Naive B cell (primary cell): ENCODE measurements around the gene WDR31. TPM values are rescaled to one million over a fixed set of nuclear protein-coding genes. Genes with fewer than 3 reads are reported as not detected.
"Not testable (repeated sequence)": the region's sequence is repeated elsewhere in the genome, so short reads cannot be mapped to it uniquely, and the experiment has no call there.

ENCODE experiments used
- ATAC-seq, 2 donors: fragments of 150-1000 bp; cut with Tn5 transposase; 2 replicates each; pipeline ENCODE4 v1.10.0; 2021; ENCODE audit warnings: low read depth in 2 of 2, mild to moderate bottlenecking in 2 of 2, moderate library complexity in 2 of 2
- DNase-seq: peaks from one replicate; pipeline ENCODE4 v3.0.0; 2022
- H3K27ac Mint-ChIP-seq, 6 donors: one replicate each; pipeline ENCODE4 v1.8.0; 2020 to 2022; ENCODE audit warnings: mild to moderate bottlenecking in 6 of 6, mixed read lengths in 6 of 6, moderate library complexity in 5 of 6, inconsistent platforms in 2 of 6
- H3K27me3 Mint-ChIP-seq, 3 donors: one replicate each; pipeline ENCODE4 v1.8.0; 2021 to 2022; ENCODE audit warnings: mixed read lengths in 3 of 3, mild to moderate bottlenecking in 1 of 3
- H3K36me3 Mint-ChIP-seq, 2 donors: one replicate each; pipeline ENCODE4 v1.8.0; 2020 to 2022; ENCODE audit warnings: mixed read lengths in 2 of 2, inconsistent platforms in 1 of 2, mild to moderate bottlenecking in 1 of 2
- H3K4me1 Mint-ChIP-seq, 3 donors: one replicate each; pipeline ENCODE4 v1.8.0; 2020 to 2022; ENCODE audit warnings: mixed read lengths in 3 of 3, inconsistent platforms in 1 of 3, mild to moderate bottlenecking in 1 of 3, moderate library complexity in 1 of 3
- H3K4me3 Mint-ChIP-seq, 8 donors: one replicate each; pipeline ENCODE4 v1.8.0; 2020 to 2022; ENCODE audit warnings: mild to moderate bottlenecking in 8 of 8, mixed read lengths in 8 of 8, moderate library complexity in 8 of 8, inconsistent platforms in 2 of 8
- H3K9me3 Mint-ChIP-seq, 7 donors: one replicate each; pipeline ENCODE4 v1.8.0; 2020 to 2022; ENCODE audit warnings: mixed read lengths in 7 of 7, mild to moderate bottlenecking in 5 of 7, inconsistent platforms in 2 of 7, moderate library complexity in 1 of 7
- polyA plus RNA-seq, 6 donors: library from polyadenylated mRNA; unstranded; fragments of 300-500 nt; fragmentation: Illumina TruSeq; gene quantifications; one replicate each; pipeline ENCODE4 v1.2.3, GENCODE V29; 2021; ENCODE audit warnings: low read depth in 6 of 6

WDR31 gene
- polyA plus RNA-seq, 6 donors from 2014 or later: 0.09 to 0.88 (median 0.30) TPM; not detected in 2

DNA sequence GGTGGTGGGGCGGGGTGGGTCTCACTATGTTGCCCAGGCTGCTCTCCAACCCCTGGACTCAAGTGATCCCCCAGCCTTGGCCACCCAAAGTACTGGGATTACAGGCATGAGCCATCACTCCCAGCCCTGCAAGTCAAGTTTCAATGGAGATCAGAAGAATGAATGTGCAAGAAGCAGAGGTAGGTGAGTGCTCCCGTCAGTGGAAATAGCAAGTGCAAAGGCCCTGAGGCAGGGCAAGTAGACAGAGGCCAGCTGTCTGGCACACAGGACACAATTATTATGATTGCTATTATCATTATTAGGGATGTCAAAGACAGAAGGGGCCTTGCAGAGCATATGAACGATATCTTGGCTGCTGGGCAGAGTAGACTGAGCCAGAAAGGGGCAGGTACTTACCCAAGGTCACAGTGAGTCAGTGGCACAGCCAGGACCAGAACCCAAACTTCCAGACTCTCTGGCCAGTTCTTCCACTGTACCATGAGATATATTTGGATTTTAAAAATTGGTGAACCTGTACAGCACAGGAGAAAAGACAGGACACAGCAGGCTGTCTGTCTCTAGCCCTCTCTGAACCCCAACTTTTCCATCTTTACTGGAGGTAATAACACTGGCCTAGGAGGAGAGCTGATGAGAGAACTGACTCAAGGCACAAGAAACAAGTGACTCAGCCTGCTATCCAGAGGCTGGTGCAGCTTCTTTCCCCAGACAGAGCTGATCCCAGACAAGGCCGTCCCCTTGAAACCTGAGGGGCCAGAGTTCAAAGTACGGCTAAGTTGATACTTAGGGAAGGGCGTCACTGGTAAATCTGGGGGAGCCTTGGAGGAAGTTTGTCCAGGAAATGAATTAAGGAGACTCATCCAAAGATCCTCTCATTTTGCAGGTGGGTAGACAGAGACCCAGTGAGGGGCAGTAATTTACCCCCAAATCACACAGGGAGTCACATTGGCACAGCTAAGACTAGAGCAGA is 35.3 kb upstream of the WDR31 start:
- Mint-ChIP-seq H3K27me3 (no peaks in the 10 kb centered on the region), H3K9me3 (no peaks in the 10 kb centered on the region), H3K27ac (peak overlapping the region in 4 of 6 donors; percentile 60 to 93 (median 79)), H3K4me3 (peak overlapping the region; percentile 81 to 92 (median 85)), H3K4me1 (peaks cover 13 to 23% (median 22%) of the 10 kb centered on the region in 3 donors), H3K36me3 (no peaks in the 10 kb centered on the region)
- ATAC-seq (no peak), DNase-seq (no peak)

DNA sequence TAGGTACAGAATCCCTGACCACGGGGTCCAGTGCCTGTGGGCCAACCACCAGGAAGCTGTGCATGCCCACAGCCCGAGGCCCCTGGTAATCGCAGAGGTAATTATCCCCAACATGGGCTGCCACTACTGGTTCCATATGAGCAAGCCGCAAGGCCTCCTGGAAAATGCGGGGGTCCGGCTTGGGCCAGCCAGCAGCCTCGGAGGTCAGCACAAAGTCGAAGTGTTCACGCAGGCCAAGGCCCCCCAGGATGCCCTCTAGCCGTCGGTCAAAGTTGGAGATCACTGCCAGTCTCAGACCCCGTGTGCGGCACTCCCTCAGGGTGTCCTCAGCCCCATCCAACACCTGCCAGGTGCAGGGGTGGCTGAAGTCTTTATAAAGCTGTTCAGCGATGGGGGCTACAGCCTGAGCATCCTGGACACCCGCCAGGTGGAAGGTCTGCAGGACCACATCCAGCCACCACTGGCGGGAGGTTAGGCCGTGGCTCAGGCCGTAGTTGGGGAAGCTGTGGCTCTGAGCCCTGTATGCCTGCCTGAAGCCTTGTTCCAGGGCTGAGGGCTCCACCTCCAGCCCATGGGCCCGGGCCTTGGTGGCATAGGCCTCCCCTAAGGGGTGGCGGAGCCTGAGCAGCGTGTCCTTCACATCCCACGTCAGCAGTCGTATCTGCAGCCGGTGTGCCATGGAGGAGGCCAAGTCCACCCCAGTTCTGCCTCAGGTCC is 33.8 kb upstream of the WDR31 start:
- peak overlapping the region in 1 of 6 donors; percentile 38 for H3K27ac Mint-ChIP-seq
- no peaks in the 10 kb centered on the region for H3K9me3 Mint-ChIP-seq
- ATAC-seq (no peak), DNase-seq (no peak)
- peaks cover 13 to 23% (median 22%) of the 10 kb centered on the region in 3 donors for H3K4me1 Mint-ChIP-seq
- H3K4me3 Mint-ChIP-seq: peak overlapping the region in 2 of 8 donors; percentile 47 to 88
- H3K36me3 Mint-ChIP-seq: no peaks in the 10 kb centered on the region
- H3K27me3 Mint-ChIP-seq: no peaks in the 10 kb centered on the region

- DNase-seq (no peak), ATAC-seq (no peak)
- Mint-ChIP-seq H3K4me3 (no peak overlapping the region), H3K4me1 (peaks cover 13 to 23% (median 22%) of the 10 kb centered on the region in 3 donors), H3K27me3 (no peaks in the 10 kb centered on the region), H3K9me3 (no peaks in the 10 kb centered on the region), H3K27ac (peak overlapping the region in 2 of 6 donors; percentile 38 to 44), H3K36me3 (no peaks in the 10 kb centered on the region)
Measured at GRCh38 chr9:113373256-113373655, 33.2 kb upstream of the WDR31 start.

GRCh38 chr9:113372059-113372458 is 32.0 kb upstream of the WDR31 start:
- no peaks in the 10 kb centered on the region for H3K36me3 Mint-ChIP-seq
- peaks cover 12 to 22% (median 18%) of the 10 kb centered on the region in 3 donors for H3K4me1 Mint-ChIP-seq
- no peaks in the 10 kb centered on the region for H3K27me3 Mint-ChIP-seq
- ATAC-seq (no peak), DNase-seq (no peak)
- H3K27ac Mint-ChIP-seq: peak overlapping the region in 1 of 6 donors; percentile 40
- peak overlapping the region in 2 of 8 donors; percentile 16 to 18 for H3K4me3 Mint-ChIP-seq
- no peaks in the 10 kb centered on the region for H3K9me3 Mint-ChIP-seq

- Mint-ChIP-seq H3K9me3 (no peaks in the 10 kb centered on the region), H3K4me3 (no peak overlapping the region), H3K4me1 (peaks cover 9 to 18% (median 16%) of the 10 kb centered on the region in 3 donors), H3K36me3 (no peaks in the 10 kb centered on the region), H3K27me3 (no peaks in the 10 kb centered on the region), H3K27ac (no peak overlapping the region)
- ATAC-seq: no peak
- DNase-seq: no peak
Measured at GRCh38 chr9:113370806-113371325, 30.8 kb upstream of the WDR31 start.

DNA sequence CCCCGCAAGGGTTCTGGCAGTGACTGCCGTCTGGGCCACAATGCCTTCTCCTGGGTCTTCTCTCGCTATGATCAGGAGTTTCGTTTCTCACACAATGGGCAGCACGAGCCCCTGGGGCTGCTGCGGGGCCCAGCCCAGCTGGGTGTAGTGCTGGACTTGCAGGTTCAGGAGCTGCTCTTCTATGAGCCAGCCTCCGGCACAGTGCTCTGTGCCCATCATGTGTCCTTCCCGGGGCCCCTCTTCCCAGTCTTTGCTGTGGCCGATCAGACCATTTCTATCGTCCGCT is 29.7 kb upstream of the WDR31 start:
- Mint-ChIP-seq H3K27me3 (no peaks in the 10 kb centered on the region), H3K9me3 (no peaks in the 10 kb centered on the region), H3K4me1 (peaks cover under 1 to 7% (median 5%) of the 10 kb centered on the region in 3 donors), H3K4me3 (no peak overlapping the region), H3K27ac (no peak overlapping the region), H3K36me3 (no peaks in the 10 kb centered on the region)
- DNase-seq (no peak), ATAC-seq (no peak)

GRCh38 chr9:113368982-113369854 is 29.1 kb upstream of the WDR31 start:
- no peak overlapping the region for H3K27ac Mint-ChIP-seq

GRCh38 chr9:113368348-113368981 is 28.4 kb upstream of the WDR31 start:
- H3K9me3 Mint-ChIP-seq: no peaks in the 10 kb centered on the region
- no peaks in the 10 kb centered on the region for H3K36me3 Mint-ChIP-seq
- no peak for DNase-seq
- H3K27me3 Mint-ChIP-seq: no peaks in the 10 kb centered on the region
- H3K4me3 Mint-ChIP-seq: no peak overlapping the region
- ATAC-seq: no peak
- H3K4me1 Mint-ChIP-seq: peaks cover 0 to 6% (median 1%) of the 10 kb centered on the region in 3 donors
- H3K27ac Mint-ChIP-seq: no peak overlapping the region

More at GRCh38 chr9:113368982-113369854, 29.1 kb upstream of the WDR31 start:
- no peak overlapping the region for H3K4me3 Mint-ChIP-seq
- no peaks in the 10 kb centered on the region for H3K27me3 Mint-ChIP-seq
- ATAC-seq (no peak), DNase-seq (no peak)
- no peaks in the 10 kb centered on the region for H3K36me3 Mint-ChIP-seq
- H3K4me1 Mint-ChIP-seq: peaks cover 0 to 6% (median 1%) of the 10 kb centered on the region in 3 donors
- no peaks in the 10 kb centered on the region for H3K9me3 Mint-ChIP-seq

- not testable (repeated sequence) for DNase-seq, H3K36me3 Mint-ChIP-seq, H3K9me3 Mint-ChIP-seq, H3K27me3 Mint-ChIP-seq, H3K4me3 Mint-ChIP-seq, H3K4me1 Mint-ChIP-seq, ATAC-seq
- peak overlapping the region in 1 of 6 donors; percentile 79 for H3K27ac Mint-ChIP-seq
Measured at GRCh38 chr9:113365652-113366051, 25.6 kb upstream of the WDR31 start.

DNA sequence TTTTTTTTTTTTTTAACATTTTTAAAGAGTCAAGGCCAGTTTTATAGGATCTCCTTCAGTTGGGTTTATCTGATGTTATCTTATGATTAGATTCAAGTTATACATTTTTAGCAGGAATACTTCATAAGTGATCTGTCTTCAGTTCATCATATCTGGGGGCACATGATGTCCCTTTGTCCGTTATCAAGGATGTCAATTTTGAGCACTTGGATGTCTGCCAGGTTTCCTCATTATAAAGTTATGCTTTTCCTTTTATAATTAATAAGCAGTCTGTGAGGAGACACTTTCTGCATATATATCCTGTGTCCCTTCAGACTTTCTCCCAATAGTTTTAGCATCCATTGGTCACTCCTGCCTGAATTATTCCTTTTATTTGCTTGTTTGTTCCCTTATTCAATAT is 24.9 kb upstream of the WDR31 start:
- no peak for ATAC-seq
- Mint-ChIP-seq H3K4me3 (no peak overlapping the region), H3K27me3 (no peaks in the 10 kb centered on the region), H3K4me1 (no peaks in the 10 kb centered on the region), H3K9me3 (no peaks in the 10 kb centered on the region), H3K27ac (no peak overlapping the region), H3K36me3 (no peaks in the 10 kb centered on the region)
- no peak for DNase-seq

DNA sequence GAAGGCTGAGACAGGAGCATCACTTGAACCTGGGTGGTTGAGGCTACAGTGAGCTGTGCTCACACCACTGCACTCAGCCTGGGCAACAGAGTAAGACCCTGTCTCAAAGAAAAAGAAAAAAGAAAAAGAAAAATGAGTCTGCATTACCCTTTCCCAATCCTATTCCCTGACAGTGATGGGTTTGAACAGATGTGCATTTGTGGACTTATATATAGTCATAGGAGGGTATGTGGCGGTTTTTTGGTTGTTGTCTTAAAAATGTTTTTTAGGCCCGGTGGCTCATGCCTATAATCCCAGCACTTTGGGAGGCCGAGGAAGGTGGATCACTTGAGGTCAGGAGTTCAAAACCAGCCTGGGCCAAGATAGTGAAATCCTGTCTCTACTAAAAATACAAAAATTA is 23.3 kb upstream of the WDR31 start:
- no peaks in the 10 kb centered on the region for H3K36me3 Mint-ChIP-seq
- no peak for ATAC-seq
- H3K27me3 Mint-ChIP-seq: no peaks in the 10 kb centered on the region
- H3K4me1 Mint-ChIP-seq: no peaks in the 10 kb centered on the region
- H3K9me3 Mint-ChIP-seq: no peaks in the 10 kb centered on the region
- no peak for DNase-seq
- H3K4me3 Mint-ChIP-seq: no peak overlapping the region
- H3K27ac Mint-ChIP-seq: no peak overlapping the region

DNA sequence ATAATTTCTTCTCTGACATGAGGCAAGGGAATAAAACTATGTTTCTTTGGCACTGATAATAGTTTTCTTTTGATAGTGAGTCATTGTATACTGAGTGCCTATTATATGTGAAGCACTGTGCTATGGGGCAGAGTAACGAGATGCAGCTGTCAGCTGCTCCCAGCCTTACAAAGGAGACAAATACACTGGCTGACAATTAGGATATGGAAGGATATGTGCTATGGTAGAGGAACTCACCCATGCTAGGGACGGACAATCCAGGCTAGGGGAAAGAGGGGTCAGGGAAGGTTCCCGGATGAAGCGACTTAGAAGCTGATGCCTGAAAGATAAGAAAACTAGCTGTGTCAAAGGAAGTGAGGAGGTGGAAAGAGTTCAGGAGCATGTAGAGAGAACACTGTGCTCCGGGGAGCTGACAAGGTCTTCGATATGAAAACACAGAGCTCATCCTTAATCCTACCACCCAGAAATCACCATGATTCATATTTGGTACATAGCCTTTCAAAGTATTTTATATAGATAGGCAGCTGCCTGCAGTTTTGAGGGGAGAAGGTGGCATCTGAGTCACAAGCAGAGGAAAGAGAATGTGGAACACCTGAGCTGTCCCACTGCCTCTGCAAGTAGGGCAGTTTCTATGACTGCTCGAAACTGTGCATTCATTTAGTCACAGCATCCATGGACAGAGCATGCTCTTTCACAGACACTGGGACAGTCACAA is 21.4 kb upstream of the WDR31 start:
- no peaks in the 10 kb centered on the region for H3K36me3 Mint-ChIP-seq
- peak overlapping the region in 2 of 6 donors; percentile 62 to 80 for H3K27ac Mint-ChIP-seq

More for the DNA sequence above, 21.4 kb upstream of the WDR31 start:
- no peaks in the 10 kb centered on the region for H3K4me1 Mint-ChIP-seq
- DNase-seq (no peak), ATAC-seq (no peak)
- H3K9me3 Mint-ChIP-seq: no peaks in the 10 kb centered on the region
- H3K27me3 Mint-ChIP-seq: no peaks in the 10 kb centered on the region
- H3K4me3 Mint-ChIP-seq: no peak overlapping the region
